Endothelial cell of umbilical vein (primary cell): Measurements from ENCODE around the gene UGT2B7. TPM values are rescaled to one million over a fixed set of nuclear protein-coding genes. Genes with fewer than 3 reads are reported as not detected.

Source experiments
- BruUV-seq: library from RNA; stranded (reverse); fragments of 400-500 nt; replicated peaks from 2 replicates; lab custom pipeline; 2021; lab: Mats Ljungman, UMichigan
- CTCF ChIA-PET: fragments of 300-600, 350-600 bp; sonication (Branson Sonifier 250); formaldehyde crosslinking; loops from one replicate; lab custom pipeline; 2021; ENCODE audit warnings: antibody characterized with exemption, inconsistent platforms; lab: Charles Lee
- POLR2A ChIA-PET: fragments of 300-600, 350-600 bp; sonication (Branson Sonifier 250); formaldehyde crosslinking; loops from one replicate; lab custom pipeline; 2021; ENCODE audit warnings: antibody characterized with exemption, inconsistent platforms; lab: Charles Lee
- DNase-seq: peaks from one replicate; pipeline ENCODE4 v3.0.0-alpha.2; 2011; ENCODE audit warnings: low read depth, low spot score
- FAIRE-seq: peaks from 2 replicates; lab custom pipeline; 2011; peaks lifted over from hg19 to GRCh38; lab: Jason Lieb, UNC
- H2AFZ ChIP-seq: 2 replicates; pipeline ENCODE4 v1.6.0; 2012; ENCODE audit warnings: low read depth, low read length, control low read depth, inconsistent platforms
- H3K27ac ChIP-seq: 2 replicates; pipeline ENCODE4 v1.5.1; 2011; ENCODE audit warnings: low read depth, mild to moderate bottlenecking, control low read depth, low read length, moderate library complexity; ENCODE audit not compliant: insufficient read depth
- H3K27me3 ChIP-seq, 2 experiments: 2 replicates each; pipeline versions ENCODE4 v1.6.0 to v1.6.1; 2011; ENCODE audit warnings: low read length in 2 of 2, mixed read lengths in 1 of 2; ENCODE audit not compliant: control insufficient read depth in 2 of 2, insufficient read depth in 2 of 2
- H3K36me3 ChIP-seq, 2 experiments: 2 replicates in 1 of 2; 3 replicates in 1 of 2; pipeline ENCODE4 v1.5.1; 2011; ENCODE audit warnings: low read length in 2 of 2, mild to moderate bottlenecking in 1 of 2, moderate library complexity in 1 of 2; ENCODE audit not compliant: control insufficient read depth in 2 of 2, insufficient read depth in 2 of 2; ENCODE audit errors: extremely low read depth in 1 of 2
- H3K4me1 ChIP-seq: 3 replicates; pipeline ENCODE4 v1.5.1; 2011; ENCODE audit warnings: mild to moderate bottlenecking, low read length; ENCODE audit not compliant: control insufficient read depth, insufficient read depth; ENCODE audit errors: extremely low read depth
- H3K4me2 ChIP-seq: 2 replicates; pipeline ENCODE4 v1.6.1; 2011; ENCODE audit warnings: low read length, control low read depth, mixed read lengths; ENCODE audit not compliant: insufficient read depth
- H3K4me3 ChIP-seq, 3 experiments: fragments of 200-600 bp in 1 of 3; sonication (generic), shearing (Covaris generic) in 1 of 3; replicated peaks in 1 of 3; 2 replicates each; pipeline ENCODE4 v1.5.1; 2011 to 2016; ENCODE audit warnings: control low read depth in 3 of 3, low read length in 3 of 3, mild to moderate bottlenecking in 2 of 3, inconsistent platforms in 1 of 3, low read depth in 1 of 3, moderate library complexity in 1 of 3; ENCODE audit not compliant: insufficient read depth in 1 of 3
- H3K79me2 ChIP-seq: 2 replicates; pipeline ENCODE4 v1.6.0; 2012; ENCODE audit warnings: low read length, inconsistent platforms; ENCODE audit not compliant: control insufficient read depth, insufficient read depth
- H3K9ac ChIP-seq: replicated peaks from 2 replicates; pipeline ENCODE3; 2011; ENCODE audit warnings: low read length, control low read depth; ENCODE audit not compliant: insufficient read depth; ENCODE audit errors: extremely low read depth
- H3K9me1 ChIP-seq: replicated peaks from 3 replicates; pipeline ENCODE4 v1.6.0; 2011; ENCODE audit warnings: mild to moderate bottlenecking, low read length; ENCODE audit not compliant: control insufficient read depth, insufficient read depth; ENCODE audit errors: extremely low read depth
- H3K9me3 ChIP-seq: replicated peaks from 2 replicates; pipeline ENCODE4 v1.5.1; 2012; ENCODE audit warnings: low read length, inconsistent platforms; ENCODE audit not compliant: control insufficient read depth, insufficient read depth
- H4K20me1 ChIP-seq: replicated peaks from 2 replicates; pipeline ENCODE3; 2011; ENCODE audit warnings: mild to moderate bottlenecking, low read length; ENCODE audit not compliant: control insufficient read depth, insufficient read depth; ENCODE audit errors: extremely low read depth
- CTCF ChIP-seq, 2 donors: IDR thresholded peaks; 1 replicate in 1 of 2; 2 replicates in 1 of 2; pipeline ENCODE4 v1.5.1; 2011; ENCODE audit warnings: low read length in 2 of 2, mild to moderate bottlenecking in 2 of 2, moderate library complexity in 2 of 2, control low read depth in 1 of 2, inconsistent platforms in 1 of 2, low read depth in 1 of 2; ENCODE audit not compliant: insufficient read depth in 1 of 2; ENCODE audit errors: extremely low read depth in 1 of 2
- EZH2 ChIP-seq: IDR thresholded peaks from 2 replicates; pipeline ENCODE4 v1.6.1; 2012; ENCODE audit warnings: borderline replicate concordance, low read depth, mild to moderate bottlenecking, moderate library complexity, low read length, inconsistent platforms; ENCODE audit not compliant: severe bottlenecking
- FOS ChIP-seq: IDR thresholded peaks from 2 replicates; pipeline ENCODE4 v1.6.1; 2011; ENCODE audit warnings: mild to moderate bottlenecking, low read length, moderate library complexity, borderline replicate concordance; ENCODE audit not compliant: insufficient read depth
- GATA2 ChIP-seq: IDR thresholded peaks from 2 replicates; pipeline ENCODE4 v1.7.0; 2011; ENCODE audit warnings: low read depth, mild to moderate bottlenecking, moderate library complexity, mixed read lengths, low read length; ENCODE audit not compliant: insufficient read length, insufficient read depth
- JUN ChIP-seq: IDR thresholded peaks from 2 replicates; pipeline ENCODE4 v1.6.1; 2011; ENCODE audit warnings: borderline replicate concordance, low read depth; ENCODE audit not compliant: insufficient read length, insufficient read depth
- MAX ChIP-seq: IDR thresholded peaks from 2 replicates; pipeline ENCODE4 v1.6.1; 2011; ENCODE audit not compliant: insufficient read depth, insufficient read length
- MYC ChIP-seq: IDR thresholded peaks from one replicate; pipeline ENCODE4 v1.6.1; 2011; ENCODE audit warnings: mild to moderate bottlenecking, low read depth, low read length
- POLR2A ChIP-seq: IDR thresholded peaks from 2 replicates; pipeline ENCODE4 v1.6.1; 2012; ENCODE audit warnings: low read depth, mild to moderate bottlenecking, control low read depth, low read length
- POLR2AphosphoS5 ChIP-seq: IDR thresholded peaks from 2 replicates; pipeline ENCODE4 v1.6.1; 2012; ENCODE audit warnings: low read depth, mild to moderate bottlenecking, control low read depth, low read length, moderate library complexity; ENCODE audit not compliant: insufficient read depth
- dilution Hi-C: fragments of 300-500 bp; cut with MboI; formaldehyde crosslinking; loops from one replicate; pipeline ENCODE4 v1.15.0; 2019; ENCODE audit warnings: low sequenced_read_pairs; ENCODE audit not compliant: extremely low pct_ligation_motif_present
- intact Hi-C: fragments of 100-400 bp; cut with micrococcal nuclease; formaldehyde crosslinking; loops from one replicate; pipeline ENCODE4 v1.10.0; 2022
- polyA plus RNA-seq, 4 experiments: library from polyadenylated mRNA; depleted of rRNA in 3 of 4; stranded (reverse) in 3 of 4; unstranded in 1 of 4; fragments of >200 nt; gene quantifications; 2 replicates each; pipeline versions ENCODE4 v1.2.1 to v1.2.3, GENCODE V29; 2011 to 2012; ENCODE audit warnings: missing spikeins in 1 of 4
- total RNA-seq: library from RNA; stranded (reverse); gene quantifications from 2 replicates; pipeline ENCODE4 v1.2.3, GENCODE V29; 2021

The UGT2B7 gene
- total and polyA plus RNA-seq, 2 donors (not counting 3 experiments of a cell fraction or from before 2014, with no cell fraction given), result not detected

GRCh38 chr4:69054578-69055200, 41.6 kb upstream of the UGT2B7 start:
- H3K9me1 ChIP-seq, result no peaks in the 10 kb centered on the region
- H3K9ac ChIP-seq, result peak overlapping the region; percentile 42
- dilution Hi-C loops (no loop called here), intact Hi-C loops (loop anchor here (1.0 kb wide), 1 partner anchor 41 kb away; no protein-coding TSS in a partner anchor)
- no peaks in the 10 kb centered on the region for H3K27me3 ChIP-seq
- H3K36me3 ChIP-seq, result no peaks in the 10 kb centered on the region
- POLR2A ChIA-PET, result interaction anchor here (0.6 kb wide), 3 partner anchors 25 to 706 kb away, joined by 3 read pairs; no protein-coding TSS in a partner anchor
- TF ChIP-seq JUN (peak; percentile 90), POLR2A (no peak), FOS (peak; percentile 83), MYC (no peak)
- H4K20me1 ChIP-seq, result no peaks in the 10 kb centered on the region
- CTCF ChIA-PET, result interaction anchor here (0.7 to 2.8 kb wide), 7 partner anchors 9 to 115 kb away, joined by 3 to 12 read pairs (median 4); no protein-coding TSS in a partner anchor
- H3K27ac ChIP-seq, result peak overlapping the region; percentile 93
- TSS peak; percentile 98 for BruUV-seq
- no peak overlapping the region for H3K4me2 ChIP-seq
- peaks cover 9% of the 10 kb centered on the region for H3K4me1 ChIP-seq
- H3K4me3 ChIP-seq, result no peak overlapping the region
- DNase-seq, result peak; percentile 92
- peak overlapping the region; percentile 85 for H2AFZ ChIP-seq
- no peaks in the 10 kb centered on the region for H3K79me2 ChIP-seq
- FAIRE-seq, result peak; percentile 38
- H3K9me3 ChIP-seq, result no peaks in the 10 kb centered on the region

GRCh38 chr4:69056150-69056549, 40.1 kb upstream of the UGT2B7 start:
- Histone ChIP-seq H3K36me3 (no peaks in the 10 kb centered on the region), H3K9me1 (no peaks in the 10 kb centered on the region), H3K4me2 (no peak overlapping the region), H3K27me3 (no peaks in the 10 kb centered on the region), H3K9ac (no peak overlapping the region), H4K20me1 (no peaks in the 10 kb centered on the region), H3K27ac (no peak overlapping the region), H3K4me1 (peaks cover 9% of the 10 kb centered on the region), H3K4me3 (no peak overlapping the region), H3K9me3 (no peaks in the 10 kb centered on the region), H3K79me2 (no peaks in the 10 kb centered on the region), H2AFZ (no peak overlapping the region)
- FAIRE-seq, result no peak
- POLR2A ChIA-PET, result no interaction called here
- no TSS peak for BruUV-seq
- dilution Hi-C loops, result no loop called here
- no peak for TF ChIP-seq MYC
- TF ChIP-seq EZH2, result no peak
- TF ChIP-seq MAX, result no peak
- TF ChIP-seq GATA2, result no peak
- TF ChIP-seq POLR2A, result no peak
- no peak for TF ChIP-seq POLR2AphosphoS5
- no peak for TF ChIP-seq FOS
- no peak for TF ChIP-seq CTCF (IDR thresholded peaks at IDR 0.05; ENCODE audit: extremely low read depth in 1 of 2, insufficient read depth in 1 of 2, low read depth in 1 of 2, low read length in 2 of 2)
- no peak for DNase-seq
- intact Hi-C loops, result no loop called here
- CTCF ChIA-PET, result interaction anchor here (1.8 to 2.8 kb wide), 2 partner anchors 10 to 114 kb away, joined by 4 to 12 read pairs; no protein-coding TSS in a partner anchor
